Mammary epithelial cell (primary cell): ENCODE results near the gene ATP6V0E2.

Experiments
- EZH2 ChIP-seq: IDR thresholded peaks from 2 replicates; pipeline ENCODE4 v1.6.1; 2012; ENCODE audit warnings: low read length, inconsistent platforms, borderline replicate concordance
- TF ChIP-seq, protein P1 (sequence below), 2 donors: IDR thresholded peaks in 1 of 2; conservative IDR thresholded peaks in 1 of 2; 2 replicates each; pipeline ENCODE4 v1.5.1; 2011 to 2012; ENCODE audit warnings: inconsistent platforms in 2 of 2, low read length in 2 of 2, mild to moderate bottlenecking in 2 of 2, control low read depth in 1 of 2, low read depth in 1 of 2; ENCODE audit not compliant: insufficient read depth in 1 of 2; ENCODE audit errors: extremely low read depth in 1 of 2

DNA sequence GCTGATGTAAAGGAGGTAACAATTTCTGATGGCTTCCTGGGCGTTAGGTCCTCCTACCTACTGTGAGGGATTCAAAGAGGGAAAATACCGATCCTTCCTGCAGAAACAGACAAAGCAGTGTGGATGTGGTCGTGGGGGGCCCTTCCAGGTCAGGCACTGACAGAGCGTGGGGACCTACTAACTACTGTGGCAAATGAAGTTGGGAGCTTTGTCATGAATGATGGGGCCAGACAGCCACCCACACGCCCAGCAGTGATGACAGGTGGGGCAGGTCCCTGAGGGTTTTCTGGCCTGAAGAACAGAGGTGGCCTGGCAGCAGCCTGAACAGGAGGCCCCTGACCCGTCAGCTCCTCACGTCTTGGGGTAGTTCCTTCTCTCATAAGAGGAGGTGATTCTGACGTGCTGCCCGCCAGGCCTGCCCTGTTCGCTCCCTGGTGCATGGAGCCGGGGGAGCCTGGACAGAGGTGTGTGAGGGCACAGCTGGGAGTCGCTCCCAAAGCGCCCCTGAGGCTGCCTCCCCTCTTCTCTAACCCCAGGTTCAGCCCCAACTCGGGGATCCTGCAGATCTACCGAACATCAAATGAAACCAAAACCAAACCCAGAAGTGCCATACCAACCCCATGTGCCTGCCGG lies 4.2 kb downstream of the ATP6V0E2 start:
- TF ChIP-seq, protein P1, sequence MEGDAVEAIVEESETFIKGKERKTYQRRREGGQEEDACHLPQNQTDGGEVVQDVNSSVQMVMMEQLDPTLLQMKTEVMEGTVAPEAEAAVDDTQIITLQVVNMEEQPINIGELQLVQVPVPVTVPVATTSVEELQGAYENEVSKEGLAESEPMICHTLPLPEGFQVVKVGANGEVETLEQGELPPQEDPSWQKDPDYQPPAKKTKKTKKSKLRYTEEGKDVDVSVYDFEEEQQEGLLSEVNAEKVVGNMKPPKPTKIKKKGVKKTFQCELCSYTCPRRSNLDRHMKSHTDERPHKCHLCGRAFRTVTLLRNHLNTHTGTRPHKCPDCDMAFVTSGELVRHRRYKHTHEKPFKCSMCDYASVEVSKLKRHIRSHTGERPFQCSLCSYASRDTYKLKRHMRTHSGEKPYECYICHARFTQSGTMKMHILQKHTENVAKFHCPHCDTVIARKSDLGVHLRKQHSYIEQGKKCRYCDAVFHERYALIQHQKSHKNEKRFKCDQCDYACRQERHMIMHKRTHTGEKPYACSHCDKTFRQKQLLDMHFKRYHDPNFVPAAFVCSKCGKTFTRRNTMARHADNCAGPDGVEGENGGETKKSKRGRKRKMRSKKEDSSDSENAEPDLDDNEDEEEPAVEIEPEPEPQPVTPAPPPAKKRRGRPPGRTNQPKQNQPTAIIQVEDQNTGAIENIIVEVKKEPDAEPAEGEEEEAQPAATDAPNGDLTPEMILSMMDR (conservative IDR thresholded peaks at IDR 0.05 in 1 of 2, IDR thresholded peaks at IDR 0.05 in 1 of 2; ENCODE audit: extremely low read depth in 1 of 2, insufficient read depth in 1 of 2, low read depth in 1 of 2, low read length in 2 of 2), result no peak
- TF ChIP-seq EZH2, result no peak
